Activated CD8-positive, alpha-beta memory T cell treated with anti-CD3 and anti-CD28 coated beads, Interleukin-2, amount 10 ng/mL, durations not matched to agents 7 days and 5 days (primary cell): ENCODE data around the gene MAGEA2B. TPM values are rescaled to one million over a fixed set of nuclear protein-coding genes. Genes with fewer than 3 reads are reported as not detected.
"Not testable (repeated sequence)": the region's sequence is repeated elsewhere in the genome, so short reads cannot be mapped to it uniquely, and the experiment has no call there.

Experiments used
- ATAC-seq: fragments of 150-1000 bp; cut with Tn5 transposase; one replicate; pipeline ENCODE4 v1.10.0; 2021; ENCODE audit warnings: moderate library complexity
- CTCF ChIA-PET: fragments of 350-600 bp; sonication (Branson Sonifier 250); formaldehyde crosslinking; loops from one replicate; lab custom pipeline; 2021; ENCODE audit warnings: antibody characterized with exemption; lab: Charles Lee
- DNase-seq: peaks from one replicate; pipeline ENCODE4 v3.0.0-alpha.2; 2020
- H3K27ac Mint-ChIP-seq: one replicate; pipeline ENCODE4 v1.8.0; 2021; ENCODE audit warnings: mild to moderate bottlenecking, mixed read lengths
- H3K27me3 Mint-ChIP-seq: one replicate; pipeline ENCODE4 v1.8.0; 2021; ENCODE audit warnings: mixed read lengths
- H3K36me3 Mint-ChIP-seq: one replicate; pipeline ENCODE4 v1.8.0; 2021; ENCODE audit warnings: mild to moderate bottlenecking, mixed read lengths
- H3K4me1 Mint-ChIP-seq: one replicate; pipeline ENCODE4 v1.8.0; 2021; ENCODE audit warnings: mixed read lengths
- H3K4me3 Mint-ChIP-seq: one replicate; pipeline ENCODE4 v1.8.0; 2021; ENCODE audit warnings: mild to moderate bottlenecking, moderate library complexity, mixed read lengths
- H3K9me3 Mint-ChIP-seq: one replicate; pipeline ENCODE4 v1.8.0; 2022; ENCODE audit warnings: low read depth, mixed read lengths
- total RNA-seq, 2 experiments: library from RNA; stranded (reverse); gene quantifications; one replicate each; pipeline ENCODE4 v1.2.3, GENCODE V29; 2021

MAGEA2B gene
- total RNA-seq: not detected

DNA sequence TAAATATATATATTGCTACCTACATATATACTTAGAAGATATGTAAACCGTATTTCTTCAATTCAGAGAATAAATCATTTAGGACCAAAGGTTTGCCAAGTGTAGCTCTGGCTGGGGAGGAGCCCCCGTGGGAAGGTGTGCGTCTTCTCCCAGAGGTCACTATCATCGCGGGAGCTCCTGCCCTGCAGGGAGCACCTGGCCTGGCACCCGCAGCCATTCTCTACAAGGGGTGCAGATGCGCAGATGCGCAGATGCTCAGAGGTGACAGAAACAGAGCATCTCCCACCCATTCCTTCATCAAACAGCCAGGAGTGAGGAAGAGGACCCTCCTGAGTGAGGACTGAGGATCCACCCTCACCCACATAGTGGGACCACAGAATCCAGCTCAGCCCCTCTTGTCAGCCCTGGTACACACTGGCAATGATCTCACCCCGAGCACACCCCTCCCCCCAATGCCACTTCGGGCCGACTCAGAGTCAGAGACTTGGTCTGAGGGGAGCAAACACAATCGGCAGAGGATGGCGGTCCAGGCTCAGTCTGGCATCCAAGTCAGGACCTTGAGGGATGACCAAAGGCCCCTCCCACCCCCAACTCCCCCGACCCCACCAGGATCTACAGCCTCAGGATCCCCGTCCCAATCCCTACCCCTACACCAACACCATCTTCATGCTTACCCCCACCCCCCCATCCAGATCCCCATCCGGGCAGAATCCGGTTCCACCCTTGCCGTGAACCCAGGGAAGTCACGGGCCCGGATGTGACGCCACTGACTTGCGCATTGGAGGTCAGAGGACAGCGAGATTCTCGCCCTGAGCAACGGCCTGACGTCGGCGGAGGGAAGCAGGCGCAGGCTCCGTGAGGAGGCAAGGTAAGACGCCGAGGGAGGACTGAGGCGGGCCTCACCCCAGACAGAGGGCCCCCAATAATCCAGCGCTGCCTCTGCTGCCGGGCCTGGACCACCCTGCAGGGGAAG lies at the start of gene MAGEA2B:
MAGEA2B (plus strand) TSS at position 814 of the 973 bp plus-strand sequence. CDS start 2,479 bp downstream, outside the sequence.
- CTCF ChIA-PET: not testable (repeated sequence)

GRCh38 chrX:152674135-152674534 lies 40.3 kb upstream of the MAGEA2B start:
- DNase-seq: no peak
- Mint-ChIP-seq H3K4me3 (no peak overlapping the region), H3K9me3 (no peaks in the 10 kb centered on the region), H3K27ac (no peak overlapping the region), H3K4me1 (no peaks in the 10 kb centered on the region), H3K27me3 (no peaks in the 10 kb centered on the region), H3K36me3 (no peaks in the 10 kb centered on the region)
- CTCF ChIA-PET: no interaction called here
- no peak for ATAC-seq

More for the DNA sequence above, at the start of gene MAGEA2B:
- ATAC-seq, H3K4me1 Mint-ChIP-seq, DNase-seq, H3K9me3 Mint-ChIP-seq, H3K27me3 Mint-ChIP-seq, H3K27ac Mint-ChIP-seq, H3K4me3 Mint-ChIP-seq, H3K36me3 Mint-ChIP-seq: not testable (repeated sequence)

- H3K4me1 Mint-ChIP-seq, H3K27ac Mint-ChIP-seq, DNase-seq, CTCF ChIA-PET, H3K9me3 Mint-ChIP-seq, H3K4me3 Mint-ChIP-seq, H3K27me3 Mint-ChIP-seq, ATAC-seq, H3K36me3 Mint-ChIP-seq: not testable (repeated sequence)
These were observed 39.8 kb upstream of the MAGEA2B start for GRCh38 chrX:152674652-152675051.

GRCh38 chrX:152681012-152681411 lies 33.4 kb upstream of the MAGEA2B start:
- H3K4me3 Mint-ChIP-seq, H3K4me1 Mint-ChIP-seq, CTCF ChIA-PET, H3K27ac Mint-ChIP-seq, ATAC-seq, DNase-seq, H3K9me3 Mint-ChIP-seq, H3K36me3 Mint-ChIP-seq, H3K27me3 Mint-ChIP-seq: not testable (repeated sequence)

DNA sequence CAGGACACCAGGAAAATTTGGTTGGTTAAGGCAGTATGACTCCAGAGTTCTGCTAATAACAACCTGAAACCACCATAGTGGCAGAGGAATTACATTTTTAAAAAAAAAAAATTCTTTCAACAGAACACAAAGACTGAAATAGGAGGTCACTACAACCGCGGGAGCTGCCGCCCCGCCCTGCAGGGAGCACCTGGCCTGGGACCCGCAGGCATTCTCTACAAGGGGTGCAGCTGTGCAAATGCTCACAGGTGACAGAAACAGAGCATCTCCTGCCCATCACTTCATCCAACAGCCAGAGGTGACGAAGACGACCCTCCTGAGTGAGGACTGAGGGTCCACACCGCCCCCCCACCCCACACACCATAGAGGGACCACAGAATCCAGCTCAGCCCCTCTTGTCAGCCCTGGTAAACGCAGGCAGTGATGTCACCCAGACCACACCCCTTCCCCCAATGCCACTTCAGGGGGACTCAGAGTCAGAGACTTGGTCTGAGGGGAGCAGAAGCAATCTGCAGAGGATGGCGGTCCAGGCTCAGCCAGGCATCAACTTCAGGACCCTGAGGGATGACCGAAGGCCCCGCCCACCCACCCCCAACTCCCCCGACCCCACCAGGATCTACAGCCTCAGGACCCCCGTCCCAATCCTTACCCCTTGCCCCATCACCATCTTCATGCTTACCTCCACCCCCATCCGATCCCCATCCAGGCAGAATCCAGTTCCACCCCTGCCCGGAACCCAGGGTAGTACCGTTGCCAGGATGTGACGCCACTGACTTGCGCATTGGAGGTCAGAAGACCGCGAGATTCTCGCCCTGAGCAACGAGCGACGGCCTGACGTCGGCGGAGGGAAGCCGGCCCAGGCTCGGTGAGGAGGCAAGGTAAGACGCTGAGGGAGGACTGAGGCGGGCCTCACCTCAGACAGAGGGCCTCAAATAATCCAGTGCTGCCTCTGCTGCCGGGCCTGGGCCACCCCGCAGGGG lies 16.2 kb upstream of the MAGEA2B start, which contains the start of gene MAGEA3:
MAGEA3 (plus strand) TSS at position 843 of the 980 bp plus-strand sequence. CDS start 2,039 bp downstream, outside the sequence.
- H3K27me3 Mint-ChIP-seq, H3K27ac Mint-ChIP-seq, H3K4me1 Mint-ChIP-seq, DNase-seq, CTCF ChIA-PET, ATAC-seq, H3K9me3 Mint-ChIP-seq, H3K36me3 Mint-ChIP-seq, H3K4me3 Mint-ChIP-seq: not testable (repeated sequence)

- ATAC-seq, H3K4me1 Mint-ChIP-seq, DNase-seq, H3K4me3 Mint-ChIP-seq, H3K27me3 Mint-ChIP-seq, H3K9me3 Mint-ChIP-seq, H3K27ac Mint-ChIP-seq, CTCF ChIA-PET, H3K36me3 Mint-ChIP-seq: not testable (repeated sequence)
These were observed 14.0 kb upstream of the MAGEA2B start for GRCh38 chrX:152700390-152700789.

DNA sequence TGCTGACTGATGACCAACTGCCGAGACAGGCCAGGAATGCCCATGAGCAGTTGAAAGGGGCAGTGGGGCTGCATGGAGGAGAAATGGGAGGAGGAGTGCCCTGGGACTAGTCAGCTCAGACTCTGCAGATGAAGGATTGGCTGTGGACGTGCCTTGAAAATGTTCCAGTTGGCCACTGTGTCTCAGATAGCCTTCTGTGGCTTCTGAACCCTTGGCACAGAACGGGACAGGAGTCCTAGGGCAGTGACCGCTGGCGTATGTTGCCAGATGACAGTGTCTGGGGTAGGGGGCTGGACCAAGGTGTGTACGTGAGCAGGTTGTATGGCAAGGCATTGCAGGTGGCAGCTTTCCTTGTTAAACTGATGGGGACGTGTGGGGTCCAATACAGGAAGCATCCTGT lies 7.9 kb upstream of the MAGEA2B start:
- H3K36me3 Mint-ChIP-seq, DNase-seq, H3K27me3 Mint-ChIP-seq, CTCF ChIA-PET, H3K9me3 Mint-ChIP-seq, ATAC-seq, H3K27ac Mint-ChIP-seq, H3K4me3 Mint-ChIP-seq, H3K4me1 Mint-ChIP-seq: not testable (repeated sequence)

DNA sequence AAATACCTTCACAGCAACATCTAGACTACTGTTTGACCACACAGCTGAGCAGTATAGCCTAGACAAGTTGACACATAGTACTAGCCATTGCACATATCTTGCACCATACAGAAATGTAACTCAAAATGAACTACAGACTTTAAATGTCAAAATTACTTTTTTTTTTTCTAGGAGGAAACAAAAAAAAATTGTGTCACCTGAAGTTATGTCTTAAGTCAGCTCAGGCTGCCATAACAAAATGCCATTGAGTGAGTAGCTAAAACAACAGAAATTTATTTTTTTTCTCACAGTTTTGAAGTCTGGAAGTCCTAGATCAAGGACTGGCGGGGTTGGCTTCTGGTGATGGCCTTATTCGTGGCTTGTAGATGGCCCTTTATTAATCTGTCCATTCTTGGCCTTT lies 5.3 kb upstream of the MAGEA2B start, which contains the start of gene CSAG2:
CSAG2 (minus strand) TSS at position 101 of the 400 bp plus-strand sequence. CDS start 161 bp downstream, outside the sequence.
- CTCF ChIA-PET, DNase-seq, H3K27me3 Mint-ChIP-seq, H3K9me3 Mint-ChIP-seq, H3K27ac Mint-ChIP-seq, H3K4me1 Mint-ChIP-seq, H3K36me3 Mint-ChIP-seq, H3K4me3 Mint-ChIP-seq, ATAC-seq: not testable (repeated sequence)

GRCh38 chrX:152713195-152713594 lies 1.2 kb upstream of the MAGEA2B start:
- DNase-seq, H3K4me1 Mint-ChIP-seq, H3K27ac Mint-ChIP-seq, H3K36me3 Mint-ChIP-seq, H3K9me3 Mint-ChIP-seq, ATAC-seq, H3K4me3 Mint-ChIP-seq, CTCF ChIA-PET, H3K27me3 Mint-ChIP-seq: not testable (repeated sequence)

GRCh38 chrX:152725409-152725808 lies 11.0 kb downstream of the MAGEA2B start:
- CTCF ChIA-PET: no interaction called here

GRCh38 chrX:152733261-152733975 lies 19.0 kb downstream of the MAGEA2B start, which contains the start of the genes CSAG1 and MAGEA12:
CSAG1 (minus strand) TSS chrX:152733721; CDS start chrX:152732460, 1,261 bp downstream.
MAGEA12 (plus strand) TSS chrX:152733757; CDS start chrX:152736162, 2,405 bp downstream.
- CTCF ChIA-PET: no interaction called here
- Mint-ChIP-seq H3K4me1 (no peaks in the 10 kb centered on the region), H3K9me3 (no peaks in the 10 kb centered on the region), H3K27me3 (peaks cover 4% of the 10 kb centered on the region), H3K27ac (no peak within 1 kb of the TSS), H3K36me3 (no peaks in the 10 kb centered on the region), H3K4me3 (no peak within 1 kb of the TSS)
- ATAC-seq: no peak
- DNase-seq: no peak

More at GRCh38 chrX:152725409-152725808, 11.0 kb downstream of the MAGEA2B start:
- ATAC-seq (no peak), DNase-seq (no peak)
- Mint-ChIP-seq H3K27me3 (peaks cover 4% of the 10 kb centered on the region), H3K4me1 (no peaks in the 10 kb centered on the region), H3K27ac (no peak overlapping the region), H3K4me3 (no peak overlapping the region), H3K36me3 (no peaks in the 10 kb centered on the region), H3K9me3 (no peaks in the 10 kb centered on the region)

DNA sequence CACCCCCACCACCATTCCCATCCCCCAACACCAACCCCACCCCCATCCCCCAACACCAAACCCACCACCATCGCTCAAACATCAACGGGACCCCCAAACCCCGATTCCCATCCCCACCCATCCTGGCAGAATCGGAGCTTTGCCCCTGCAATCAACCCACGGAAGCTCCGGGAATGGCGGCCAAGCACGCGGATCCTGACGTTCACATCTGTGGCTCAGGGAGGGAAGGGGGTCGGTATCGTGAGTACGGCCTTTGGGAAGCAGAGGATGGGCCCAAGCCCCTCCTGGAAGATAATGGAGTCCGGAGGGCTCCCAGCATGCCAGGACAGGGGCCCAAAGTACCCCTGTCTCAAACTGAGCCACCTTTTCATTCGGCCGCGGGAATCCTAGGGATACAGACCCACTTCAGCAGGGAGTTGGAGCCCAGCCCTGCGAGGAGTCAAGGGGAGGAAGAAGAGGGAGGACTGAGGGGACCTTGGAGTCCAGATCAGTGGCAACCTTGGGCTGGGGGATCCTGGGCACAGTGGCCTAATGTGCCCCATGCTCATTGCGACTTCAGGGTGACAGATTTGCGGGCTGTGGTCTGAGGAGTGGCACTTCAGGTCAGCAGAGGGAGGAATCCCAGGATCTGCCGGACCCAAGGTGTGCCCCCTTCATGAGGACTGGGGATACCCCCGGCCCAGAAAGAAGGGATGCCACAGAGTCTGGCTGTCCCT lies 19.9 kb downstream of the MAGEA2B start:
- CTCF ChIA-PET, H3K4me1 Mint-ChIP-seq, H3K27me3 Mint-ChIP-seq, H3K27ac Mint-ChIP-seq, DNase-seq, H3K9me3 Mint-ChIP-seq, ATAC-seq, H3K4me3 Mint-ChIP-seq, H3K36me3 Mint-ChIP-seq: not testable (repeated sequence)
